ENCODE measurements around the gene CACNG6. TPM values are rescaled to one million over a fixed set of nuclear protein-coding genes. Genes with fewer than 3 reads are reported as not detected.
A peak's percentile ranks its signal among the peaks of the same experiment; 100 is the strongest.

The CACNG6 gene
- total RNA-seq, 1 donor from 2014 or later, result not detected

GRCh38 chr19:53980539-53981375, 10.7 kb upstream of the CACNG6 start:
- Histone ChIP-seq H3K36me3 (no peaks in the 10 kb centered on the region), H3K9me3 (no peaks in the 10 kb centered on the region), H3K4me3 (no peak overlapping the region), H3K27me3 (peaks cover 4% of the 10 kb centered on the region), H3K4me1 (peaks cover 26% of the 10 kb centered on the region), H3K27ac (no peak overlapping the region)
- DNase-seq (ENCODE audit: extremely low spot score in 2 of 2), result no peak
- TF ChIP-seq CTCF (IDR thresholded peaks at IDR 0.05) (no peak), POLR2A (IDR thresholded peaks at IDR 0.05) (no peak), POLR2AphosphoS5 (IDR thresholded peaks at IDR 0.05; ENCODE audit: insufficient read depth in 1 of 2, low read depth in 1 of 2) (no peak)
- intact Hi-C loops (cut with DNase I), result no loop called here

GRCh38 chr19:53981376-53981951, 10.0 kb upstream of the CACNG6 start:
- no peaks in the 10 kb centered on the region for H3K9me3 ChIP-seq
- H3K4me1 ChIP-seq, result peaks cover 26% of the 10 kb centered on the region
- H3K36me3 ChIP-seq, result no peaks in the 10 kb centered on the region
- H3K27me3 ChIP-seq, result peaks cover 4% of the 10 kb centered on the region
- TF ChIP-seq CTCF (IDR thresholded peaks at IDR 0.05) (no peak), POLR2A (IDR thresholded peaks at IDR 0.05) (no peak), POLR2AphosphoS5 (IDR thresholded peaks at IDR 0.05; ENCODE audit: insufficient read depth in 1 of 2, low read depth in 1 of 2) (no peak)
- no peak overlapping the region for H3K4me3 ChIP-seq
- intact Hi-C loops (cut with DNase I), result no loop called here
- no peak overlapping the region for H3K27ac ChIP-seq
- no peak for DNase-seq (ENCODE audit: extremely low spot score in 2 of 2)

- Histone ChIP-seq H3K9me3 (no peaks in the 10 kb centered on the region), H3K4me3 (peak overlapping the region; percentile 28 to 34), H3K36me3 (no peaks in the 10 kb centered on the region), H3K27me3 (peaks cover 4% of the 10 kb centered on the region), H3K4me1 (peaks cover 26% of the 10 kb centered on the region), H3K27ac (no peak overlapping the region)
- DNase-seq (ENCODE audit: extremely low spot score in 2 of 2), result no peak
- TF ChIP-seq POLR2A (IDR thresholded peaks at IDR 0.05), result no peak
- no peak for TF ChIP-seq CTCF (IDR thresholded peaks at IDR 0.05)
- intact Hi-C loops (cut with DNase I), result no loop called here
Measured at GRCh38 chr19:53982001-53982451, 9.4 kb upstream of the CACNG6 start.

- H3K4me1 ChIP-seq, result peaks cover 22% of the 10 kb centered on the region
- H3K27me3 ChIP-seq, result peaks cover 4% of the 10 kb centered on the region
- no peaks in the 10 kb centered on the region for H3K36me3 ChIP-seq
- intact Hi-C loops (cut with DNase I), result no loop called here
- no peak for DNase-seq (ENCODE audit: extremely low spot score in 2 of 2)
- TF ChIP-seq CTCF (IDR thresholded peaks at IDR 0.05) (no peak), POLR2AphosphoS5 (IDR thresholded peaks at IDR 0.05; ENCODE audit: insufficient read depth in 1 of 2, low read depth in 1 of 2) (no peak), POLR2A (IDR thresholded peaks at IDR 0.05) (no peak)
- H3K4me3 ChIP-seq, result peak overlapping the region; percentile 8 to 37
- no peaks in the 10 kb centered on the region for H3K9me3 ChIP-seq
- H3K27ac ChIP-seq, result no peak overlapping the region
Measured at GRCh38 chr19:53982611-53983010, 8.8 kb upstream of the CACNG6 start.
